Mucosa of descending colon (tissue), 3 donors: ENCODE measurements around the gene DPY19L3. TPM values are rescaled to one million over a fixed set of nuclear protein-coding genes. Genes with fewer than 3 reads are reported as not detected.
A peak's percentile ranks its signal among the peaks of the same experiment; 100 is the strongest.

Source experiments
- ATAC-seq: fragments of 200-7000 bp; cut with Tn5 transposase; one replicate; pipeline ENCODE4 v1.9.1; 2020; ENCODE audit warnings: mild to moderate bottlenecking, moderate library complexity
- DNase-seq, 3 donors: peaks; one replicate each; pipeline ENCODE4 v3.0.0-alpha.2; 2020
- H3K36me3 ChIP-seq: fragments of 200-600 bp; one replicate; pipeline ENCODE4 v1.8.0; 2021; ENCODE audit warnings: low read depth, mild to moderate bottlenecking
- H3K4me1 ChIP-seq: fragments of 200-600 bp; one replicate; pipeline ENCODE4 v1.8.0; 2021; ENCODE audit warnings: low read depth, mild to moderate bottlenecking
- H3K4me3 ChIP-seq: fragments of 200-600 bp; one replicate; pipeline ENCODE4 v1.8.0; 2021; ENCODE audit warnings: mild to moderate bottlenecking
- H3K9me3 ChIP-seq: fragments of 200-600 bp; one replicate; pipeline ENCODE4 v1.8.0; 2021; ENCODE audit warnings: mild to moderate bottlenecking
- CTCF ChIP-seq: fragments of 200-600 bp; IDR thresholded peaks from one replicate; pipeline ENCODE4 v1.8.0; 2022; ENCODE audit warnings: antibody characterized with exemption, mild to moderate bottlenecking
- intact Hi-C, 2 donors: fragments of 100-400 bp; cut with DNase I in 1 of 2; cut with micrococcal nuclease in 1 of 2; formaldehyde crosslinking; loops; one replicate each; pipeline versions ENCODE4 v1.11.0 to v1.11.1; 2022; cut with DNase I, micrococcal nuclease
- total RNA-seq, 3 donors: library from RNA; stranded (reverse); fragmentation: NEBNext Ultra II Directional in 2 of 3; extraction: Animal tissue kit (Norgen Biotek cat#: 25700) in 2 of 3; gene quantifications; one replicate each; pipeline versions ENCODE4 v1.2.1 to v1.2.4, GENCODE V29; 2021 to 2023
- donor health status: DM: no; HTN: no; CAD: no; lungs with moderate emphysema.
- donor health status: DM: no; HTN: no; CAD: no.
- donor health status: DM: no; HTN: yes; CAD: no.

DPY19L3 gene
- total RNA-seq, 3 donors from 2014 or later: 20.0 to 24.0 (median 21.5) TPM

GRCh38 chr19:32404933-32405430 lies 588 bp upstream of the DPY19L3 start:
- ATAC-seq: peak; percentile 55
- no peaks in the 10 kb centered on the region for H3K9me3 ChIP-seq
- intact Hi-C loops: loop anchor here in 1 of 2 donors (10.0 kb wide), 1 partner anchor 50 kb away; no protein-coding TSS in a partner anchor
- no peaks in the 10 kb centered on the region for H3K36me3 ChIP-seq
- TF ChIP-seq CTCF: no peak
- DNase-seq: peak; percentile 65 to 79 (median 76)
- peak overlapping the region; percentile 90 for H3K4me3 ChIP-seq
- peaks cover 13% of the 10 kb centered on the region for H3K4me1 ChIP-seq

GRCh38 chr19:32406161-32407003 lies 812 bp downstream of the DPY19L3 start:
- intact Hi-C loops: loop anchor here in 1 of 2 donors (10.0 kb wide), 1 partner anchor 52 kb away; no protein-coding TSS in a partner anchor
- DNase-seq (peak in 2 of 3 donors; percentile 31 to 89), ATAC-seq (no peak)
- no peak for TF ChIP-seq CTCF
- Histone ChIP-seq H3K36me3 (no peaks in the 10 kb centered on the region), H3K9me3 (no peaks in the 10 kb centered on the region), H3K4me3 (peak overlapping the region; percentile 90), H3K4me1 (peaks cover 13% of the 10 kb centered on the region)

- Histone ChIP-seq H3K4me1 (peaks cover 13% of the 10 kb centered on the region), H3K4me3 (no peak overlapping the region), H3K9me3 (no peaks in the 10 kb centered on the region), H3K36me3 (no peaks in the 10 kb centered on the region)
- TF ChIP-seq CTCF: no peak
- intact Hi-C loops: loop anchor here in 1 of 2 donors (10.0 kb wide), 1 partner anchor 52 kb away; no protein-coding TSS in a partner anchor
- peak in 1 of 3 donors; percentile 57 for DNase-seq
- no peak for ATAC-seq
These were observed 1.7 kb downstream of the DPY19L3 start for GRCh38 chr19:32407004-32407992.

GRCh38 chr19:32415246-32415645 lies 9.7 kb downstream of the DPY19L3 start:
- no peak for DNase-seq
- H3K36me3 ChIP-seq: no peaks in the 10 kb centered on the region
- no peak for TF ChIP-seq CTCF
- intact Hi-C loops: no loop called here
- ATAC-seq: no peak
- no peak overlapping the region for H3K4me3 ChIP-seq
- no peaks in the 10 kb centered on the region for H3K4me1 ChIP-seq
- H3K9me3 ChIP-seq: no peaks in the 10 kb centered on the region

GRCh38 chr19:32415669-32416068 lies 10.1 kb downstream of the DPY19L3 start:
- H3K4me1 ChIP-seq: no peaks in the 10 kb centered on the region
- no peak overlapping the region for H3K4me3 ChIP-seq
- no peaks in the 10 kb centered on the region for H3K36me3 ChIP-seq
- no peak for ATAC-seq
- no peak for DNase-seq
- H3K9me3 ChIP-seq: no peaks in the 10 kb centered on the region
- no peak for TF ChIP-seq CTCF
- intact Hi-C loops: no loop called here
